ELF-1 (cell line): Measurements from ENCODE around the gene MPC1.

Experiments used
- DNase-seq: peaks from one replicate; pipeline ENCODE4 v3.0.0-alpha.2; 2016; ENCODE audit warnings: low read depth, low spot score

MPC1 gene

GRCh38 chr6:166317261-166318212, 65.2 kb downstream of the MPC1 start:
- DNase-seq: no peak

- no peak for DNase-seq
Observed at GRCh38 chr6:166315436-166315835, 67.3 kb downstream of the MPC1 start.
